HepG2 (cell line): ENCODE results near the gene CCN2. TPM values are rescaled to one million over a fixed set of nuclear protein-coding genes. Genes with fewer than 3 reads are reported as not detected.
A peak's percentile ranks its signal among the peaks of the same experiment; 100 is the strongest.

ENCODE experiments used
- ARID2 ChIP-seq: sonication (generic); formaldehyde crosslinking; IDR thresholded peaks from 2 replicates; pipeline ENCODE4 v1.8.1; 2022; ENCODE audit warnings: mild to moderate bottlenecking, missing genetic modification reagents, borderline replicate concordance
- ATF2 ChIP-seq: sonication (generic); formaldehyde crosslinking; IDR thresholded peaks from 2 replicates; pipeline ENCODE4 v1.4.0; 2020; ENCODE audit warnings: missing genetic modification reagents
- GTF3A ChIP-seq: sonication (generic); formaldehyde crosslinking; conservative IDR thresholded peaks from 2 replicates; pipeline ENCODE4 v1.4.0; 2020; ENCODE audit warnings: mild to moderate bottlenecking, missing genetic modification reagents
- HBP1 ChIP-seq: IDR thresholded peaks from 2 replicates; pipeline ENCODE4 v1.6.1; 2016; ENCODE audit warnings: low read depth, control low read depth
- MAF1 ChIP-seq: sonication (generic); formaldehyde crosslinking; IDR thresholded peaks from 2 replicates; pipeline ENCODE4 v1.5.0; 2020; ENCODE audit warnings: missing genetic modification reagents, borderline replicate concordance
- MIXL1 ChIP-seq: IDR thresholded peaks from 2 replicates; pipeline ENCODE4 v1.6.1; 2016
- PITX1 ChIP-seq: sonication (generic); formaldehyde crosslinking; IDR thresholded peaks from 2 replicates; pipeline ENCODE4 v1.5.1; 2020; ENCODE audit warnings: mild to moderate bottlenecking, missing genetic modification reagents
- TBX2 ChIP-seq: sonication (generic); formaldehyde crosslinking; IDR thresholded peaks from 2 replicates; pipeline ENCODE4 v1.5.0; 2020; ENCODE audit warnings: missing genetic modification reagents, mild to moderate bottlenecking, borderline replicate concordance
- TRAFD1 ChIP-seq: sonication (generic); formaldehyde crosslinking; IDR thresholded peaks from 2 replicates; pipeline ENCODE4 v1.5.1; 2020; ENCODE audit warnings: missing genetic modification reagents, mild to moderate bottlenecking, borderline replicate concordance
- TRIM24 ChIP-seq: sonication (generic); formaldehyde crosslinking; IDR thresholded peaks from 2 replicates; pipeline ENCODE4 v1.8.0; 2022; ENCODE audit warnings: mild to moderate bottlenecking, missing genetic modification reagents
- U2AF2 ChIP-seq: fragments of 200-400 bp; formaldehyde crosslinking; IDR thresholded peaks from 2 replicates; pipeline ENCODE4 v1.6.1; 2017; ENCODE audit warnings: low read depth, mild to moderate bottlenecking, low read length
- ZFP91 ChIP-seq: sonication (generic); formaldehyde crosslinking; IDR thresholded peaks from 2 replicates; pipeline ENCODE4 v1.9.0; 2022; ENCODE audit warnings: missing genetic modification reagents, mild to moderate bottlenecking, borderline replicate concordance
- ZMAT3 ChIP-seq: sonication (generic); formaldehyde crosslinking; conservative IDR thresholded peaks from 2 replicates; pipeline ENCODE4 v1.7.0; 2021; ENCODE audit warnings: missing genetic modification reagents
- ZMAT5 ChIP-seq: sonication (generic); formaldehyde crosslinking; IDR thresholded peaks from 2 replicates; pipeline ENCODE4 v1.5.0; 2020; ENCODE audit warnings: mild to moderate bottlenecking, low read depth, missing genetic modification reagents, borderline replicate concordance
- ZNF18 ChIP-seq: sonication (generic); formaldehyde crosslinking; IDR thresholded peaks from 2 replicates; pipeline ENCODE4 v1.8.0; 2022; ENCODE audit warnings: mild to moderate bottlenecking, missing genetic modification reagents; ENCODE audit not compliant: insufficient replicate concordance
- ZNF337 ChIP-seq: sonication (generic); formaldehyde crosslinking; IDR thresholded peaks from 2 replicates; pipeline ENCODE4 v1.5.1; 2020; ENCODE audit warnings: missing genetic modification reagents, low read depth, mild to moderate bottlenecking, borderline replicate concordance
- ZNF766 ChIP-seq: sonication (generic); formaldehyde crosslinking; IDR thresholded peaks from 2 replicates; pipeline ENCODE4 v1.5.0; 2020; ENCODE audit warnings: missing genetic modification reagents, borderline replicate concordance
- ZNF777 ChIP-seq: sonication (generic); formaldehyde crosslinking; IDR thresholded peaks from 2 replicates; pipeline ENCODE4 v1.4.0; 2020; ENCODE audit warnings: missing genetic modification reagents
- ZSCAN31 ChIP-seq: sonication (generic); formaldehyde crosslinking; IDR thresholded peaks from 2 replicates; pipeline ENCODE4 v1.5.0; 2020; ENCODE audit warnings: low read depth, mild to moderate bottlenecking, missing genetic modification reagents
- polyA plus RNA-seq, 8 experiments: library from polyadenylated mRNA; depleted of rRNA in 3 of 8; stranded (reverse) in 7 of 8; unstranded in 1 of 8; fragments of >200 nt; fragmentation: Illumina TruSeq in 4 of 8; extraction: Trizol in 4 of 8; gene quantifications; 2 replicates each; pipeline versions ENCODE4 v1.2.1 to v1.2.3, GENCODE V29; 2011 to 2016; ENCODE audit warnings: low read depth in 4 of 8, missing spikeins in 1 of 8, mixed read lengths in 1 of 8; ENCODE audit not compliant: insufficient read depth in 1 of 8
- total RNA-seq, 5 experiments: library from RNA; depleted of rRNA; stranded (reverse); fragments of >200 nt; fragmentation: Illumina TruSeq; extraction: Trizol; gene quantifications; 2 replicates each; pipeline ENCODE4 v1.2.3, GENCODE V29; 2016; ENCODE audit warnings: low read depth in 1 of 5

The CCN2 gene
- total and polyA plus RNA-seq, 2 of the 13 experiments (the other 11 are each of a cell fraction or from before 2014, with no cell fraction given) = 34.7 to 316 TPM

GRCh38 chr6:131960371-131961133 lies 9.4 kb upstream of the CCN2 start (continued):
- TF ChIP-seq PITX1 (CRISPR knock-in tag) = no peak
- TF ChIP-seq MIXL1 (CRISPR knock-in tag) = 0 out of 2 replicates have a peak, but pooled peaks have one; percentile 26
- TF ChIP-seq ZFP91 (CRISPR knock-in tag) = no peak
- no peak for TF ChIP-seq ZNF766
- TF ChIP-seq ZSCAN31 (CRISPR knock-in tag) = no peak
- TF ChIP-seq ZMAT5 (CRISPR knock-in tag) = no peak
- no peak for TF ChIP-seq TRAFD1
- TF ChIP-seq MAF1 (CRISPR knock-in tag) = no peak
- TF ChIP-seq ZNF18 = peak; percentile 40
- TF ChIP-seq ZNF777 (CRISPR knock-in tag) = no peak
- TF ChIP-seq GTF3A (CRISPR knock-in tag) = no peak
- TF ChIP-seq TRIM24 (CRISPR knock-in tag) = no peak
- TF ChIP-seq ATF2 (CRISPR knock-in tag) = no peak
- TF ChIP-seq ZMAT3 = no peak
- peak; percentile 72; the same call in 1 of the 2 replicates for TF ChIP-seq ARID2 (CRISPR knock-in tag)
- no peak for TF ChIP-seq TBX2 (CRISPR knock-in tag)
- TF ChIP-seq U2AF2 = no peak
- no peak for TF ChIP-seq HBP1
- no peak for TF ChIP-seq ZNF337 (CRISPR knock-in tag)
